Suppressor macrophage (primary cell): Measurements from ENCODE around the gene SNCG.
A peak's percentile ranks its signal among the peaks of the same experiment; 100 is the strongest.
"Not testable (repeated sequence)": the region's sequence is repeated elsewhere in the genome, so short reads cannot be mapped to it uniquely, and the experiment has no call there.

ENCODE experiments used
- DNase-seq, 4 experiments: peaks; one replicate each; pipeline ENCODE4 v3.0.0-alpha.2; 2020 to 2022

The SNCG gene

GRCh38 chr10:86979296-86979818 lies 21.0 kb downstream of the SNCG start:
- peak in 1 of 4 experiments; percentile 44 for DNase-seq

- DNase-seq = peak; percentile 56 to 74 (median 62)
Observed at GRCh38 chr10:86979977-86980448, 21.6 kb downstream of the SNCG start.

GRCh38 chr10:86981020-86981419 lies 22.6 kb downstream of the SNCG start:
- peak in 2 of 4 experiments; percentile 45 to 51 for DNase-seq

GRCh38 chr10:86981716-86982115 lies 23.3 kb downstream of the SNCG start:
- DNase-seq = peak; percentile 47 to 77 (median 69)

GRCh38 chr10:86984498-86984897 lies 26.1 kb downstream of the SNCG start:
- DNase-seq = not testable (repeated sequence)

GRCh38 chr10:86988520-86988919 lies 30.1 kb downstream of the SNCG start:
- no peak for DNase-seq

GRCh38 chr10:86991362-86991761 lies 33.0 kb downstream of the SNCG start:
- not testable (repeated sequence) for DNase-seq

- no peak for DNase-seq
Observed at GRCh38 chr10:86992456-86992855, 34.1 kb downstream of the SNCG start.

GRCh38 chr10:86992929-86993328 lies 34.5 kb downstream of the SNCG start:
- no peak for DNase-seq

GRCh38 chr10:86999802-87000403 lies 41.5 kb downstream of the SNCG start:
- DNase-seq = peak; percentile 76 to 93 (median 82)

GRCh38 chr10:87000491-87000890 lies 42.1 kb downstream of the SNCG start:
- peak; percentile 45 to 90 (median 74) for DNase-seq

GRCh38 chr10:87007124-87007523 lies 48.7 kb downstream of the SNCG start:
- not testable (repeated sequence) for DNase-seq

GRCh38 chr10:87007674-87008073 lies 49.3 kb downstream of the SNCG start:
- not testable (repeated sequence) for DNase-seq

- not testable (repeated sequence) for DNase-seq
Observed at GRCh38 chr10:87008303-87008702, 49.9 kb downstream of the SNCG start.

GRCh38 chr10:87009134-87009696 lies 50.8 kb downstream of the SNCG start:
- not testable (repeated sequence) for DNase-seq
